Measurements from ENCODE around the gene PDK2.

PDK2 gene

DNA sequence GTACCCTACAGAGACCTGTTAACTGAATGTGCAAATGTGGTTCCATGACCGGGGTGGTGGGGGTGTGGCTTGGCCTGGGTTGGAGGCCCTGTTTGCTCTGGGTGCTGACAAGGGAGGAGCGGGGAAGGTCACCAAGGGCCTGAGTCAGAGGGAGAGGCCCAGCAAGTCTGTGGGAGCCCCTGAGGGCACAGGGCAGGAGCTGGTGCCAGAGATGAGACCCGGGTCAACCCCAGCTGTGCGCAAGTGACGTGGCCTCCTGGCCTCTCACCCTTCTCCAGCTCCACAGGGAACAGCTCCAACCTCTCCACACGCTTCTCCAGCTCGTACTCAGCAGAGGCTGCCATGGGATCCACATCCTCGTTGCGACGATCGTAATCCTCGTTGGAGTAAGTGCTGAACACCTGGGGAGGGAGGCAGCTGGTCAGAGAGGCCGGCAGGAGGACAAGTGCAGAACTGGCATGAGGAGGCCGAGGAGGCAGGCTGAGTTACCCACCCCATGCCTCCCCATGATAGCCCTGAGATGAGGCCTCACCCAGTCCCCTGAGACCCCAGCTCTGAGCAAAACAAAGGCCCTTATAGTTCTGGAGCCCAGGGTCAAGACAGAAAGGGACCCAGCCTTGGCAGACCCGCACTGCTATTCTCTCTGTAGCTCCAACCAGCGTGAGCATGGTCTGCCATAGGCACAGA, 49.8 kb downstream of the PDK2 start:
- Histone ChIP-seq H3K36me3 (replicated peaks) (peaks cover 47% of the 10 kb centered on the region), H3K27me3 (replicated peaks) (no peaks in the 10 kb centered on the region), H3K4me3 (ENCODE audit: low read depth, low read length) (no peak overlapping the region), H3K27ac (no peak overlapping the region)
- no peak for DNase-seq
- in situ Hi-C loops (cut with HindIII; ENCODE audit: low pct_ligation_motif_present, low sequenced_read_pairs): no loop called here
- TF ChIP-seq, protein P1, sequence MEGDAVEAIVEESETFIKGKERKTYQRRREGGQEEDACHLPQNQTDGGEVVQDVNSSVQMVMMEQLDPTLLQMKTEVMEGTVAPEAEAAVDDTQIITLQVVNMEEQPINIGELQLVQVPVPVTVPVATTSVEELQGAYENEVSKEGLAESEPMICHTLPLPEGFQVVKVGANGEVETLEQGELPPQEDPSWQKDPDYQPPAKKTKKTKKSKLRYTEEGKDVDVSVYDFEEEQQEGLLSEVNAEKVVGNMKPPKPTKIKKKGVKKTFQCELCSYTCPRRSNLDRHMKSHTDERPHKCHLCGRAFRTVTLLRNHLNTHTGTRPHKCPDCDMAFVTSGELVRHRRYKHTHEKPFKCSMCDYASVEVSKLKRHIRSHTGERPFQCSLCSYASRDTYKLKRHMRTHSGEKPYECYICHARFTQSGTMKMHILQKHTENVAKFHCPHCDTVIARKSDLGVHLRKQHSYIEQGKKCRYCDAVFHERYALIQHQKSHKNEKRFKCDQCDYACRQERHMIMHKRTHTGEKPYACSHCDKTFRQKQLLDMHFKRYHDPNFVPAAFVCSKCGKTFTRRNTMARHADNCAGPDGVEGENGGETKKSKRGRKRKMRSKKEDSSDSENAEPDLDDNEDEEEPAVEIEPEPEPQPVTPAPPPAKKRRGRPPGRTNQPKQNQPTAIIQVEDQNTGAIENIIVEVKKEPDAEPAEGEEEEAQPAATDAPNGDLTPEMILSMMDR (IDR thresholded peaks at IDR 0.05; ENCODE audit: low read depth, low read length, missing control alignments): no peak

DNA sequence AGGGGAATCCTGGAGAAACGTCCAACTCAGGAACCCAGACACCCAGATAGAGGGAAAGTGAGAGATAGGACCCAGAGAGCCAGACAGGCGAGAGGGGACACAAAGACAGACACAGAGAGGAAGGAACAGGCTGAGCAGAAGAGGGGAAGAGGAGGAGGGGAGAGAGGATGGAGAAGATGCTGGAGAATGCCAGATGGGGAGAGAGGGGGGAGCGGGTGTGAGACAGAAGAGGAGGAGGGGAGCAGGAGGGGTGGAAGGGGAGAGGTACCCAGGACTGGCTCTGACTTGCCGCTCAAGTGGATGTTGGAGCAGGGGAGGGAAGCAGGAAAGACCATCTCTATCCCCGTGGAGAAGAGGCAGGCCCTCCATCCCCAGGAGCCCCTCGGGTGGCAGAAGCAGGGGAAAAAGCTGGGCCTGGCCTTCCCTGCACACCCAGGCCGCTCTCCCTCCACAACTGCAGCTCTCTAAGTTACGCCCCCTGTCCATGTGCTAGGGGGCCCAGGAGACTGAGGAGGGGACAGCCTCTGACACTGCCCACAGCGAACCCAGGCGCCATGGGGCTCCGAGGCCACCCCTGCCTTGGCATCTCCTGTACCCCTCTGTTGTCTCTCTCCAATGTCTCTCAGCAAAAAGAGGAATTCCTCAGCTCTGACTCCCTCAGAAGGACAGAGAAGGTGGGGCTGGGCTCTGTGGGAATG, 50.5 kb downstream of the PDK2 start:
- H3K27ac ChIP-seq: no peak overlapping the region
- H3K4me3 ChIP-seq (ENCODE audit: low read depth, low read length): no peak overlapping the region
- DNase-seq: no peak
- no peaks in the 10 kb centered on the region for H3K27me3 ChIP-seq (replicated peaks)
- TF ChIP-seq, protein P1 (IDR thresholded peaks at IDR 0.05; ENCODE audit: low read depth, low read length, missing control alignments): no peak
- peaks cover 40% of the 10 kb centered on the region for H3K36me3 ChIP-seq (replicated peaks)
- in situ Hi-C loops (cut with HindIII; ENCODE audit: low pct_ligation_motif_present, low sequenced_read_pairs): no loop called here

DNA sequence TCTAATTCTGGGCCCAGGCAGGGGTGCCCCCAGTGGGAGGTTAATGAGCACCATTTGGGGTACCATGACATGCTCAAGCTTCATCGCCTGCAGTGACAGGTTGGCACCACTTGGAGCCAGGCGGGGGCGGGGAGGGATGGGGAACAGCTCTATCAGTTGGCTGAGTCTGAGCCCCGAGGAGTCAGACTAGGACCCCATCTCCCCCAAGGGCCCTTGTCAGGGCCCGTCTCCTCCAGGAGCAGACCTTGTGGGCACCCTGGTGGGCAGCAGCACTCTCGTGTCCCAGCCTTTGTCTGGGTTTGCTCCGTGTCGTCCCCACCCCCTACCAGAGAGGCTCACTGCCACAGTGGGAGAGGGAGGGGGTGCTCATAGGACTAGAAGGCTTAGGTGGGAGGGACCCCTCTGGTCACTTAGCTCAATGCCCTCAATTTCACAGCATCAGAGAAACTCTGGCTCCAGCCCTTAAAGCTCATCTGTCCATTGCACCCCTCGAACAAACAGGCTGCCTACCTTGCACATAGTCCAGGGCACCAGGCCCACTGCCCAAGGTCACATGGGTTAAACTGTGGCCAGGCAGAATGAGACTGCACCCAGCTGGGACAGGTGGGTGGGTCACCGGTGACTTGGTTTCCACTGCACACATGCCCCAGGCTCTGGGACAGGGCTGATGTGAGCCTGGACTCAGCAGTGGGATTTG, 51.2 kb downstream of the PDK2 start:
- DNase-seq: no peak
- in situ Hi-C loops (cut with HindIII; ENCODE audit: low pct_ligation_motif_present, low sequenced_read_pairs): no loop called here
- Histone ChIP-seq H3K36me3 (replicated peaks) (peaks cover 34% of the 10 kb centered on the region), H3K27ac (no peak overlapping the region), H3K27me3 (replicated peaks) (no peaks in the 10 kb centered on the region), H3K4me3 (ENCODE audit: low read depth, low read length) (peak overlapping the region; percentile 81)
- TF ChIP-seq, protein P1 (IDR thresholded peaks at IDR 0.05; ENCODE audit: low read depth, low read length, missing control alignments): peak; percentile 41

DNA sequence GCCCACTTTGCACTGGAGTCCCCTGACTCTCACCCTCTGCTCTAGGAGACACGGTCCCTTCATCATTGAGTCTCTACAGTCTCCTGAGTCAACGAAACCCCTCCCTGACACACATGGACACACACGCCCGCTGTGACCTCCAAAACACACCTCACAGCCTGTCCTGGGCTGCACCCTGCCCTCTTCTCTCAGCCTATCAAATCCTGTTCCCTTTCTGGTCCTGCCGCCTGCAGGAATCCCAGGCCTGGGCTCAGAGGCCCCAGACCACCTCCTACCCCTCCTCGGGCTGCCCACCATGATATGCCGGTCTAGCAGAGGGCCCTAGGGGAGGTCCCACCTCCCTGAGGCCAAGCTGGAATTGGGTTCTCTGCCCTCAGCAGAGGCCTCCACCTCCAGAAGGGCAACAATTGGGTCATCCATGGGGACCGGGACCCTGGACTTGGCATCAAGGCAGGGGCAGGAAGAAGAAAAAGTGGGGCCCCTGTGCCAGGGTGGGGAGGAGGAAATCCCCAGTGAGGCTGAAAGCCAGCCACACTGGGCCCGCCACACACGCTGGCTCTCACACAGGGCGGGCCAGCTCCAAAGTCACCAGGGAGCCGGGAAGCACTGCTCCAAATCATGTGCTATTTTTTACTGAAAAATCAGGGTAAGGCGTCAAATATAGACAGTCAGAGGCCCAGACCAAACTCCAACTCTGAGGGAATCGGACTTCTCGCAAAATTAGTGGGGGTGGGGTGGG, 51.9 kb downstream of the PDK2 start:
- TF ChIP-seq, protein P1 (IDR thresholded peaks at IDR 0.05; ENCODE audit: low read depth, low read length, missing control alignments): no peak
- in situ Hi-C loops (cut with HindIII; ENCODE audit: low pct_ligation_motif_present, low sequenced_read_pairs): no loop called here
- Histone ChIP-seq H3K36me3 (replicated peaks) (peaks cover 28% of the 10 kb centered on the region), H3K27ac (peak overlapping the region; percentile 16), H3K27me3 (replicated peaks) (no peaks in the 10 kb centered on the region), H3K4me3 (ENCODE audit: low read depth, low read length) (peak overlapping the region; percentile 81)
- DNase-seq: no peak

DNA sequence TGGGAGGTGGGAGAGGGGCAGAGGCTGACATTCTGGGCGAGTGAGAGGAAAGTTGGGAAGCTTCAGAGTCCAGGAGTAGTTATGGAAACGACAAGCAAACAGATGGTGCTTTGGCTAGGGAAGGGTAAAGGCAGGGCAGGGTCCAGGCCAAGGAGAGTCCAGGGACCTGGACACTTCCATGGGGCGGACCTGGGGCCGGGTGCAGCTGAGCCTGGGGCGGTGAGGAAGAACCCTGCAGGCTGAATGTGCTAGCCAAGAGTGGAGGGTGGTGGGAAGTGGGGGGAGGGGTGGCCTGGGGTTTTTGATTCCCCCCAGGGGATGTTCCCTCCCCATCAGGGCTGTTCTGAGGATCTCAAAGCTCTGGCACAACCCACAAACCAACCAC, 52.7 kb downstream of the PDK2 start:
- peak overlapping the region; percentile 81 for H3K4me3 ChIP-seq (ENCODE audit: low read depth, low read length)
- no peaks in the 10 kb centered on the region for H3K27me3 ChIP-seq (replicated peaks)
- no peak for DNase-seq
- TF ChIP-seq, protein P1 (IDR thresholded peaks at IDR 0.05; ENCODE audit: low read depth, low read length, missing control alignments): no peak
- H3K36me3 ChIP-seq (replicated peaks): peaks cover 21% of the 10 kb centered on the region
- in situ Hi-C loops (cut with HindIII; ENCODE audit: low pct_ligation_motif_present, low sequenced_read_pairs): no loop called here
- peak overlapping the region; percentile 2 for H3K27ac ChIP-seq
